ENCODE data around the gene TTC39A. TPM values are rescaled to one million over a fixed set of nuclear protein-coding genes. Genes with fewer than 3 reads are reported as not detected.

The TTC39A gene
- total RNA-seq, 2 donors from 2014 or later = 7.9 to 21.3 TPM

GRCh38 chr1:51311826-51312225 lies 18.5 kb downstream of the TTC39A start:
- intact Hi-C loops (cut with DNase I) = no loop called here
- DNase-seq = no peak
- H3K4me3 ChIP-seq = no peak overlapping the region
- H3K4me1 ChIP-seq = peaks cover 24% of the 10 kb centered on the region
- no peak overlapping the region for H3K27ac ChIP-seq
- H3K27me3 ChIP-seq = no peaks in the 10 kb centered on the region
- H3K36me3 ChIP-seq (replicated peaks in 1 of 2; ENCODE audit: insufficient read depth in 1 of 2, low read depth in 2 of 2) = no peaks in the 10 kb centered on the region
- no peaks in the 10 kb centered on the region for H3K9me3 ChIP-seq
- 87 to 100% methylated on average over 2 to 5 of the region's 5 CpGs for WGBS, 2 donors
- TF ChIP-seq CTCF (IDR thresholded peaks at IDR 0.05) (no peak), POLR2A (IDR thresholded peaks at IDR 0.05) (no peak)
- ATAC-seq = no peak

GRCh38 chr1:51310871-51311613 lies 19.3 kb downstream of the TTC39A start:
- Histone ChIP-seq H3K9me3 (no peaks in the 10 kb centered on the region), H3K4me1 (peaks cover 17% of the 10 kb centered on the region), H3K36me3 (replicated peaks in 1 of 2; ENCODE audit: insufficient read depth in 1 of 2, low read depth in 2 of 2) (no peaks in the 10 kb centered on the region), H3K27me3 (no peaks in the 10 kb centered on the region), H3K4me3 (no peak overlapping the region), H3K27ac (no peak overlapping the region)
- TF ChIP-seq POLR2A (IDR thresholded peaks at IDR 0.05) (no peak), CTCF (IDR thresholded peaks at IDR 0.05) (no peak)
- ATAC-seq (no peak), DNase-seq (no peak)
- WGBS, 2 donors = 71 to 73% methylated on average over 12 to 15 of the region's 15 CpGs
- intact Hi-C loops (cut with DNase I) = no loop called here

- Histone ChIP-seq H3K36me3 (replicated peaks in 1 of 2; ENCODE audit: insufficient read depth in 1 of 2, low read depth in 2 of 2) (no peaks in the 10 kb centered on the region), H3K27ac (no peak overlapping the region), H3K4me3 (no peak overlapping the region), H3K4me1 (peaks cover 21% of the 10 kb centered on the region), H3K9me3 (no peaks in the 10 kb centered on the region), H3K27me3 (no peaks in the 10 kb centered on the region)
- WGBS, 2 donors = 82 to 87% methylated on average over 7 to 8 of the region's 8 CpGs
- no peak for ATAC-seq
- TF ChIP-seq CTCF (IDR thresholded peaks at IDR 0.05) (no peak), POLR2A (IDR thresholded peaks at IDR 0.05) (no peak)
- intact Hi-C loops (cut with DNase I) = no loop called here
- no peak for DNase-seq
These were observed 21.1 kb downstream of the TTC39A start for GRCh38 chr1:51309291-51309690.

- Histone ChIP-seq H3K4me3 (no peak overlapping the region), H3K4me1 (peaks cover 15% of the 10 kb centered on the region), H3K9me3 (no peaks in the 10 kb centered on the region), H3K27me3 (no peaks in the 10 kb centered on the region), H3K36me3 (replicated peaks in 1 of 2; ENCODE audit: insufficient read depth in 1 of 2, low read depth in 2 of 2) (no peaks in the 10 kb centered on the region), H3K27ac (no peak overlapping the region)
- intact Hi-C loops (cut with DNase I) = no loop called here
- DNase-seq (no peak), ATAC-seq (no peak)
- TF ChIP-seq CTCF (IDR thresholded peaks at IDR 0.05) = no peak
- no peak for TF ChIP-seq POLR2A (IDR thresholded peaks at IDR 0.05)
- WGBS, 2 donors = 87 to 91% methylated on average over 6 of the region's 6 CpGs
These were observed 21.7 kb downstream of the TTC39A start for GRCh38 chr1:51308636-51309035.

- intact Hi-C loops (cut with DNase I) = no loop called here
- ATAC-seq = no peak
- Histone ChIP-seq H3K27ac (no peak overlapping the region), H3K9me3 (no peaks in the 10 kb centered on the region), H3K4me1 (peaks cover 15% of the 10 kb centered on the region), H3K27me3 (no peaks in the 10 kb centered on the region), H3K36me3 (replicated peaks in 1 of 2; ENCODE audit: insufficient read depth in 1 of 2, low read depth in 2 of 2) (no peaks in the 10 kb centered on the region), H3K4me3 (no peak overlapping the region)
- WGBS, 2 donors = 78 to 91% methylated on average over 5 of the region's 5 CpGs
- no peak for DNase-seq
- no peak for TF ChIP-seq CTCF (IDR thresholded peaks at IDR 0.05)
- TF ChIP-seq POLR2A (IDR thresholded peaks at IDR 0.05) = no peak
These were observed 23.4 kb downstream of the TTC39A start for GRCh38 chr1:51306950-51307349.
